K562 (cell line): Measurements from ENCODE around the gene PALLD. TPM values are rescaled to one million over a fixed set of nuclear protein-coding genes. Genes with fewer than 3 reads are reported as not detected.

Experiments used
- ATAC-seq: fragments of 200-7000 bp; cut with Tn5 transposase; 3 replicates; pipeline ENCODE4 v1.9.1; 2020; ENCODE audit warnings: moderate library complexity
- BruUV-seq: library from RNA; stranded (reverse); fragments of 400-500 nt; replicated peaks from 2 replicates; lab custom pipeline; 2021; lab: Mats Ljungman, UMichigan
- CTCF ChIA-PET: fragments of 300-600 bp; formaldehyde crosslinking; extraction: SDS; loops from one replicate; lab custom pipeline; 2021; ENCODE audit warnings: low intra/inter-chr PET ratio; lab: Yijun Ruan, JAX
- POLR2A ChIA-PET: fragments of 300-600, 350-650 bp; sonication (Branson Sonifier 250); formaldehyde crosslinking; extraction: SDS; loops from one replicate; lab custom pipeline; 2021; ENCODE audit warnings: antibody characterized with exemption, inconsistent platforms; lab: Yijun Ruan, JAX
- DNase-seq, 4 experiments: peaks; one replicate each; pipeline versions ENCODE4 v3.0.0 to v3.0.0-alpha.2; 2011 to 2018; ENCODE audit warnings: low spot score in 3 of 4, mixed read lengths in 3 of 4; ENCODE audit errors: extremely low read depth in 1 of 4
- FAIRE-seq: peaks from 2 replicates; lab custom pipeline; 2011; peaks lifted over from hg19 to GRCh38; lab: Jason Lieb, UNC
- H2AFZ ChIP-seq: 2 replicates; pipeline ENCODE4 v1.6.0; 2011; ENCODE audit warnings: low read depth, low read length, control low read depth, inconsistent platforms
- H3K27ac ChIP-seq: fragments of 200-600 bp; 3 replicates; pipeline ENCODE4 v1.8.0; 2011; ENCODE audit warnings: low read depth, mild to moderate bottlenecking, control low read depth, inconsistent platforms, low read length, moderate library complexity, mixed read lengths; ENCODE audit errors: extremely low read depth
- H3K27me3 ChIP-seq, 2 experiments: fragments of 300-600 bp in 1 of 2; 2 replicates in 1 of 2; 3 replicates in 1 of 2; pipeline versions ENCODE4 v1.6.0 to v1.8.0; 2011; ENCODE audit warnings: inconsistent platforms in 2 of 2, low read length in 2 of 2, mild to moderate bottlenecking in 1 of 2, mixed read lengths in 1 of 2, moderate library complexity in 1 of 2; ENCODE audit not compliant: control insufficient read depth in 2 of 2, insufficient read depth in 2 of 2
- H3K36me3 ChIP-seq: fragments of 300-600 bp; 3 replicates; pipeline ENCODE4 v1.8.0; 2011; ENCODE audit warnings: mild to moderate bottlenecking, low read length, inconsistent platforms; ENCODE audit not compliant: control insufficient read depth, insufficient read depth
- H3K4me1 ChIP-seq, 2 experiments: fragments of 200-600 bp in 1 of 2; replicated peaks in 1 of 2; 2 replicates in 1 of 2; 3 replicates in 1 of 2; pipeline versions ENCODE4 v1.5.1 to v1.8.0; 2011; ENCODE audit warnings: inconsistent platforms in 2 of 2, low read length in 2 of 2, mild to moderate bottlenecking in 1 of 2, mixed read lengths in 1 of 2, moderate library complexity in 1 of 2; ENCODE audit not compliant: control insufficient read depth in 2 of 2, insufficient read depth in 2 of 2
- H3K4me2 ChIP-seq: 2 replicates; pipeline ENCODE4 v1.6.1; 2011; ENCODE audit warnings: low read length, control low read depth, inconsistent platforms, mixed read lengths; ENCODE audit not compliant: insufficient read depth
- H3K4me3 ChIP-seq: fragments of 200-600 bp; sonication (generic), shearing (Covaris generic); 2 replicates; pipeline ENCODE4 v1.5.1; 2016; ENCODE audit warnings: control low read depth, inconsistent platforms
- H3K79me2 ChIP-seq: fragments of 200-600 bp; 3 replicates; pipeline ENCODE4 v1.8.0; 2011; ENCODE audit warnings: low read length, inconsistent platforms; ENCODE audit not compliant: control insufficient read depth, insufficient read depth
- H3K9ac ChIP-seq, 2 experiments: 2 replicates each; pipeline versions ENCODE4 v1.6.0 to v1.6.1; 2011; ENCODE audit warnings: low read depth in 2 of 2, low read length in 2 of 2, control low read depth in 1 of 2, inconsistent platforms in 1 of 2, mild to moderate bottlenecking in 1 of 2, mixed read lengths in 1 of 2; ENCODE audit not compliant: insufficient read depth in 1 of 2
- H3K9me1 ChIP-seq: one replicate; pipeline ENCODE4 v1.6.0; 2011; ENCODE audit warnings: inconsistent platforms, mild to moderate bottlenecking, low read length, moderate library complexity; ENCODE audit not compliant: control insufficient read depth, insufficient read depth
- H3K9me3 ChIP-seq: replicated peaks from 2 replicates; pipeline ENCODE4 v1.5.1; 2011; ENCODE audit warnings: low read depth, low read length, inconsistent platforms; ENCODE audit not compliant: control insufficient read depth, insufficient read depth
- H4K20me1 ChIP-seq: replicated peaks from 2 replicates; pipeline ENCODE4 v1.6.1; 2011; ENCODE audit warnings: low read length, inconsistent platforms, mixed read lengths; ENCODE audit not compliant: control insufficient read depth, insufficient read depth
- BCOR ChIP-seq: fragments of 450-650 bp; IDR thresholded peaks from 2 replicates; pipeline ENCODE4 v1.6.1; 2016
- CBFA2T2 ChIP-seq: fragments of 450-650 bp; conservative IDR thresholded peaks from 2 replicates; pipeline ENCODE4 v1.6.1; 2017; ENCODE audit warnings: mild to moderate bottlenecking
- PCBP2 ChIP-seq: fragments of 200-400 bp; formaldehyde crosslinking; IDR thresholded peaks from 2 replicates; pipeline ENCODE4 v1.6.1; 2018; ENCODE audit warnings: low read length, low read depth, mild to moderate bottlenecking, moderate library complexity; ENCODE audit not compliant: poor library complexity, severe bottlenecking
- SIRT6 ChIP-seq: IDR thresholded peaks from one replicate; pipeline ENCODE4 v1.6.1; 2012; ENCODE audit warnings: low read depth, mild to moderate bottlenecking, control low read depth, inconsistent platforms, low read length, moderate library complexity
- ZNF551 ChIP-seq: fragments of 250-450 bp; sonication (Bioruptor Pico); IDR thresholded peaks from 2 replicates; pipeline ENCODE4 v1.5.0; 2021; ENCODE audit warnings: mild to moderate bottlenecking, moderate library complexity
- ZNF589 ChIP-seq: fragments of 200-800 bp; sonication (Bioruptor generic); IDR thresholded peaks from 2 replicates; pipeline ENCODE4 v1.6.1; 2016; ENCODE audit warnings: low read depth, missing genetic modification characterization, missing compliant biosample characterization
- ZNF717 ChIP-seq: fragments of 250-450 bp; sonication (Bioruptor Pico); IDR thresholded peaks from 2 replicates; pipeline ENCODE4 v1.5.0; 2021
- ZNF79 ChIP-seq: fragments of 250-450 bp; sonication (Bioruptor Pico); IDR thresholded peaks from 2 replicates; pipeline ENCODE4 v1.4.0; 2020; ENCODE audit warnings: low read depth, mild to moderate bottlenecking, moderate library complexity
- WGBS: fragments of 100-300 bp; shearing (Covaris generic); methylation state at CpG from one replicate; pipeline ENCODE4 v1.1.6; 2016; ENCODE audit warnings: low coverage, mixed read lengths; ENCODE audit not compliant: insufficient coverage; ENCODE audit errors: missing lambda C conversion rate; 5-methylcytosine and 5-hydroxymethylcytosine counted together
- in situ Hi-C: fragments of 300-500 bp; cut with MboI; formaldehyde crosslinking; loops from 4 replicates; pipeline ENCODE4 v1.15.0; 2018; ENCODE audit warnings: inconsistent platforms, mixed read lengths
- intact Hi-C: fragments of 100-400 bp; cut with micrococcal nuclease; formaldehyde crosslinking; loops from 2 replicates; pipeline ENCODE4 v1.14.2; 2022
- polyA plus RNA-seq, 8 experiments: library from polyadenylated mRNA; depleted of rRNA in 4 of 8; stranded (reverse) in 5 of 8; unstranded in 3 of 8; fragments of >200 nt; fragmentation: Nextera tagmentation in 2 of 8; fragmentation: Illumina TruSeq in 1 of 8; extraction: Ambion mirVana in 2 of 8; extraction: Trizol in 1 of 8; gene quantifications; 2 replicates each; pipeline versions ENCODE4 v1.2.1 to v1.2.3, GENCODE V29; 2011 to 2014; ENCODE audit warnings: inconsistent platforms in 1 of 8, missing spikeins in 1 of 8
- total RNA-seq, 7 experiments: library from RNA; depleted of rRNA in 6 of 7; stranded (reverse); fragments of >200 nt in 6 of 7; fragmentation: Illumina TruSeq in 2 of 7; extraction: Trizol in 2 of 7; gene quantifications; 2 replicates each; pipeline versions ENCODE4 v1.2.1 to v1.2.3, GENCODE V29; 2011 to 2021; ENCODE audit warnings: low replicate concordance in 1 of 7
- TF ChIP-seq, protein P1 (sequence below): fragments of 250-450 bp; sonication (Bioruptor Pico); IDR thresholded peaks from 2 replicates; pipeline ENCODE4 v1.4.0; 2020

PALLD gene
- total and polyA plus RNA-seq, 9 of the 15 experiments (the other 6 are each of a cell fraction or from before 2014, with no cell fraction given) = 0.01 to 0.35 (median 0.06) TPM; not detected in 3

DNA sequence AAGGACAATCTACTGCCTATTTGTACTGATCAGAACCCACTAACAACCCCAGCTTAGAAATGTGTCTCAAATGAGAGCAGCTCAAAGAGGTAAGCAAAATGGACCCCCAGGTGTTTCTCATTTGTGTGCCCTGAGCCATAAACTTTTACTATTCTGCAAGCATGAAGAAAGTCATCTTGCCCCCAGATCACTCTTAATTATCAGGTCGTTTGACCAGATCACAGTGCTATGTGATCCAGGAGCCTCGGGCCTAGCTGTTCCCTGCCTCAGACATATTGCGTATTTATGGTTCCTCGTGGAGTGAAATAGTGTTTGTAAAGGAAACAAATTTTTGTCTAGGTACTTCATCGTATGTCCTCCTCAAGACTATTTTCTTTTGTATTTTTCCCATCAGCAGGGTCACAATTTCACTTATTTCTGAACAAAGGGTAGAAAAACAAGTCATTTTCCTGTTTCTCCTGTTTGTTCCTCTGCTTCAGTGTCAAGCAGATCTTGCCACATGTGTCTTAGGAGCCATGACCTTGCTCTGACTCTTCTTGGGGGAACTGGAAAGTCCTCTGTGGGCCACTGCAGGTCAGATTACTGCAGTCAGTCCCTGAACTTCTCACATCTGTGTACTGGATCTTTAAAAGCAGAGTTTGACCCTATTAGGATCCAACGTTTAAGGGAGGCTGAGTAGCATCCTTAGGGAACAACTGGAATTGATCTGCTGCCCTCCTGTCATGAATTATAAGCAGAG lies 194.9 kb downstream of the PALLD start (continued):
- TF ChIP-seq, protein P1, sequence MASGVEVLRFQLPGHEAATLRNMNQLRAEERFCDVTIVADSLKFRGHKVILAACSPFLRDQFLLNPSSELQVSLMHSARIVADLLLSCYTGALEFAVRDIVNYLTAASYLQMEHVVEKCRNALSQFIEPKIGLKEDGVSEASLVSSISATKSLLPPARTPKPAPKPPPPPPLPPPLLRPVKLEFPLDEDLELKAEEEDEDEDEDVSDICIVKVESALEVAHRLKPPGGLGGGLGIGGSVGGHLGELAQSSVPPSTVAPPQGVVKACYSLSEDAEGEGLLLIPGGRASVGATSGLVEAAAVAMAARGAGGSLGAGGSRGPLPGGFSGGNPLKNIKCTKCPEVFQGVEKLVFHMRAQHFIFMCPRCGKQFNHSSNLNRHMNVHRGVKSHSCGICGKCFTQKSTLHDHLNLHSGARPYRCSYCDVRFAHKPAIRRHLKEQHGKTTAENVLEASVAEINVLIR (CRISPR knock-in tag) = no peak
- TF ChIP-seq ZNF717 (CRISPR knock-in tag) = no peak
- no peak for TF ChIP-seq ZNF79
- no peak for TF ChIP-seq ZNF589 (CRISPR knock-in tag)
- TF ChIP-seq CBFA2T2 = no peak
- TF ChIP-seq BCOR = no peak
- TF ChIP-seq SIRT6 = no peak

DNA sequence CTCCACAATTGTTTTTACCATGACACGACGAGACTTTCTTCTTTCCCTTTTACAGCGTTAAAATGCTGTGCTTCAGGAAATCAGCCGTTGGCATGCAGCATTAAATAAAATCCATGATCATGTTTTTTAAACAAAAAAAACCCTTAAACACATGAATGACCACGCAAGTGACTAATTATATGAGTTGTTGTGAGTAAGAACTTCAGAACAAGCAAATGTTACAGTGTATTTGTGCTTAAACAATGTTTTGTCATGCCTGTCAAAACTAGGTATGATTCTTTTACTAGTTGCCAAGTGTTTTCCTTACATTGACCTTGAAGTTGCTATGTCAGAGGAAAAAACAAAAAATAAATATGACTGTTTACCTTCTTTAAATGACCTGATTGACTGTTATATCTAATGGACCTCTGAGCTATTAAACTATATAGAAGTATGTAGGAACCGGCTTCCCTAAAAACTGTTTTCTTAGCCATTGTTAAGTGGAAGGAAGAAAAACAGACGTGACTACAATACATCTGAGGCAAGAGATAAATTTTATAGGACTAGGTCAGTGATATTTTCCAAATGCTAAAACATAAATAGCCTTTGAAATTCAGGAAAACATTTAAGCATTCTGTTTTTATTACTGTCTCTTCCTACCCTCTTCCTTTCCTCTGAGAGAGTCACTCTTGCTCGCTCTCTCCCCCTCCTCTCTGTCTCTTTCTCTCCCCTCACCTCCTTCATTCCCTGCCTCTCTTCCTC lies 197.1 kb downstream of the PALLD start:
- POLR2A ChIA-PET = no interaction called here
- WGBS = 0% methylated on average over 8 of the region's 8 CpGs
- Histone ChIP-seq H3K79me2 (no peaks in the 10 kb centered on the region), H3K9me3 (no peaks in the 10 kb centered on the region), H3K27me3 (no peaks in the 10 kb centered on the region; a peak in 1 of 5 replicates), H4K20me1 (no peaks in the 10 kb centered on the region), H2AFZ (no peak overlapping the region), H3K36me3 (no peaks in the 10 kb centered on the region), H3K4me3 (no peak overlapping the region), H3K9ac (no peak overlapping the region), H3K4me1 (no peaks in the 10 kb centered on the region), H3K9me1 (no peaks in the 10 kb centered on the region), H3K27ac (no peak overlapping the region), H3K4me2 (no peak overlapping the region)
- in situ Hi-C loops = no loop called here
- no peak for TF ChIP-seq ZNF551 (CRISPR knock-in tag)
- no peak for TF ChIP-seq PCBP2
- intact Hi-C loops = no loop called here
- ATAC-seq = no peak
- CTCF ChIA-PET = no interaction called here
- FAIRE-seq = no peak
- BruUV-seq = no TSS peak
- DNase-seq = no peak
